Neutrophil (primary cell): ENCODE measurements around the gene WDR64.
"Not testable (repeated sequence)": the region's sequence is repeated elsewhere in the genome, so short reads cannot be mapped to it uniquely, and the experiment has no call there.

Experiments
- H3K27ac ChIP-seq: fragments of 200-600 bp; sonication (generic); 2 replicates; pipeline ENCODE4 v1.5.1; 2016; ENCODE audit warnings: mild to moderate bottlenecking, moderate library complexity
- H3K27me3 ChIP-seq: fragments of 200-600 bp; sonication (generic); 2 replicates; pipeline ENCODE4 v1.6.0; 2016; ENCODE audit warnings: mild to moderate bottlenecking
- H3K36me3 ChIP-seq: fragments of 200-600 bp; sonication (generic); 2 replicates; pipeline ENCODE4 v1.5.1; 2017
- H3K4me1 ChIP-seq, 2 experiments: fragments of 200-600 bp in 1 of 2; sonication (generic) in 1 of 2; 1 replicate in 1 of 2; 2 replicates in 1 of 2; pipeline versions ENCODE4 v1.5.1 to v1.6.1; 2013 to 2016; ENCODE audit warnings: low read depth in 1 of 2, low read length in 1 of 2, mild to moderate bottlenecking in 1 of 2, moderate library complexity in 1 of 2; ENCODE audit not compliant: control insufficient read depth in 1 of 2, insufficient read depth in 1 of 2
- H3K4me3 ChIP-seq, 2 experiments: fragments of 200-600 bp in 1 of 2; sonication (generic) in 1 of 2; 1 replicate in 1 of 2; 2 replicates in 1 of 2; pipeline ENCODE4 v1.5.1; 2013 to 2016; ENCODE audit warnings: low read depth in 1 of 2, low read length in 1 of 2, mild to moderate bottlenecking in 1 of 2, moderate library complexity in 1 of 2
- H3K9me3 ChIP-seq: fragments of 200-600 bp; sonication (generic); 2 replicates; pipeline ENCODE4 v1.5.1; 2016
- CTCF ChIP-seq: fragments of 200-600 bp; sonication (generic); IDR thresholded peaks from 2 replicates; pipeline ENCODE4 v1.5.1; 2016; ENCODE audit warnings: antibody characterized with exemption

Gene WDR64

GRCh38 chr1:241721011-241721410 is 68.9 kb downstream of the WDR64 start:
- Histone ChIP-seq H3K4me3 (no peak overlapping the region), H3K27ac (no peak overlapping the region), H3K27me3 (no peaks in the 10 kb centered on the region), H3K4me1 (no peaks in the 10 kb centered on the region), H3K9me3 (no peaks in the 10 kb centered on the region), H3K36me3 (no peaks in the 10 kb centered on the region)
- no peak for TF ChIP-seq CTCF

GRCh38 chr1:241722947-241723346 is 70.9 kb downstream of the WDR64 start:
- Histone ChIP-seq H3K9me3 (no peaks in the 10 kb centered on the region), H3K4me1 (no peaks in the 10 kb centered on the region), H3K27me3 (no peaks in the 10 kb centered on the region), H3K27ac (no peak overlapping the region), H3K4me3 (no peak overlapping the region), H3K36me3 (no peaks in the 10 kb centered on the region)
- TF ChIP-seq CTCF = no peak

DNA sequence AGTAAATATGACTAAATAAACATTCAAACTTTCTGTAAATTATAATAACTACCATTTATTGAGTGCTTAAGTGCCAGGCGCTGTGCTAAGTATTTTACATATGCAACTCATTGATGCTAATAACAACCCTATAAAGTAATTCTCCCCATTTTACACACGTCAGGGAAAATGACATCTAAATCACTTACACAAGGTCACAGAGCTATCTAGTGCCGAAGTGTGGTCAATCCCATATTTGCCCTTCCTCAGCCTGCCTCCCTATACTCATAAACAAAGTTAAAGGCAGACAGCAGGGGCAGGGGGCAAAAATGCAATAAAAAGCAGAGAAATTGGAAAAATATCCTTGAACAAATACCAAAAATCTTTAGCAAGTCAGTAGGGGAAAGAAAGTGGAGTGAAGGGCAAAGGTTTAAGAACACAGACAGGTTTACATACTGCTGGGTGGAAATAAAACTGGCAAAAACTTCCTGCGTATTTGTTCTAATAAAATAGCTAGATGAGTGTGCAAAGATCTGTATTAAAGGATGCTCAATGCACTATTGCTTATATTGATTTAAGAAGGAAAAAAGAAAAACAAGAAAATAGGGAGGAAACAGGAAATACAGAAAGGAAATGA is 72.8 kb downstream of the WDR64 start:
- no peaks in the 10 kb centered on the region for H3K4me1 ChIP-seq
- no peak overlapping the region for H3K27ac ChIP-seq
- H3K4me3 ChIP-seq = no peak overlapping the region
- H3K27me3 ChIP-seq = no peaks in the 10 kb centered on the region
- H3K9me3 ChIP-seq = no peaks in the 10 kb centered on the region
- TF ChIP-seq CTCF = no peak
- no peaks in the 10 kb centered on the region for H3K36me3 ChIP-seq

DNA sequence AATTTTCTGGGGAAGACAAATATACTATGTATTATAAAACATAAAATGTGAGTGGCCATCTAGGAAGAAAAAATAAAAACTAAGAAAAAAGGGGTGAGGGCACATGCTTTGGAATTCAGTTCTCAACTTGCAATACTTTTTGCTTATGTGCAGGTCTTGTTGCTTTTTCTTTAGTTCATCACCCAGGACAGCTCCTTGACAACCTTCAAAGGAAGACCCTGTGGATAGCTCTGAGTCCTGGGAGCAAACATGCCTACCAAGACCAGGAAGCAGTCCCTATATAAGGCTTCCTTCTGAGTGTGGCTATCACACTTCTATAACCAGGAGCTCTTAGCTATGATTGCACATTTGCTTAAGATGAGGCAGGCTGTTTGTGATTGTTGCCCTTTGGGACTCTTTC is 78.0 kb downstream of the WDR64 start:
- H3K27ac ChIP-seq = no peak overlapping the region
- no peak for TF ChIP-seq CTCF
- H3K27me3 ChIP-seq = no peaks in the 10 kb centered on the region
- no peaks in the 10 kb centered on the region for H3K36me3 ChIP-seq
- no peak overlapping the region for H3K4me3 ChIP-seq
- H3K4me1 ChIP-seq = no peaks in the 10 kb centered on the region
- H3K9me3 ChIP-seq = no peaks in the 10 kb centered on the region

DNA sequence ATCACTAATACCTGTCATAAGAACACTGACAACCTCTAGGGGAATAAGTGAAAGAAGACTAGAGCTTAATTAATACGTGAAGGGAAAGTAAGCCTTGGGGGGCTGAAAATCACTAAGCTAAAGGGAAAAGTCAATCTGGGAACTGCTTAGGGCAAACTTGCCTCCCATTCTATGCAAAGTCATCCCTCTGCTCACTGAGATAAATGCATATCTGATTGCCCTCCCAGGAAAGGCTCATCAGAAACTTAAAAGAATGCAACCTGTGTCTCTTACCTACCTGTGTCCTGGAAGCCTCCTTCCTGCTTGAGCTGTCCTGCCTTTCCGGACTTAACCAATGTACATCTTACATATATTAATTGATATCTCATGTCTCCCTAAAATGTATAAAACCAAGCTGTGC is 81.8 kb downstream of the WDR64 start:
- no peak overlapping the region for H3K4me3 ChIP-seq
- H3K4me1 ChIP-seq = no peaks in the 10 kb centered on the region
- H3K9me3 ChIP-seq = no peaks in the 10 kb centered on the region
- no peaks in the 10 kb centered on the region for H3K36me3 ChIP-seq
- H3K27me3 ChIP-seq = no peaks in the 10 kb centered on the region
- no peak overlapping the region for H3K27ac ChIP-seq
- TF ChIP-seq CTCF = no peak

DNA sequence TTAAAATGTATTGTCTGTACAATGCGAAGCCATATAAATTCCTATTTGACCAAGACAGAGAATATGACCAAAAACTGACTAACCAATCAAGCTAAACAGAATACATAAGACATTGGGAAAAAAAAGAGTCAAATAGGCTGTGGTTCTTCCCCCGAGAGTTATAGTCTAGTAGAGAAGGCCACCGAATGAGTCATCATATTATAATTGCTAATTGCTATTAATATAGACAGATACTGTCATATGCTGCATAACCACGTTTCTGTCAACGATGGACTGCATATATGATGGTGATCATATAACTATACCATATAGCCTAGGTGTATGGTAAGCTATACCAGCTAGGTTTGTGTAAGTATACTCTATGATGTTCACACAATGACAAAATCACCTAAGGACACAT is 82.5 kb downstream of the WDR64 start:
- Histone ChIP-seq H3K27ac (no peak overlapping the region), H3K4me3 (no peak overlapping the region), H3K4me1 (no peaks in the 10 kb centered on the region), H3K36me3 (no peaks in the 10 kb centered on the region), H3K27me3 (no peaks in the 10 kb centered on the region), H3K9me3 (no peaks in the 10 kb centered on the region)
- TF ChIP-seq CTCF = no peak

DNA sequence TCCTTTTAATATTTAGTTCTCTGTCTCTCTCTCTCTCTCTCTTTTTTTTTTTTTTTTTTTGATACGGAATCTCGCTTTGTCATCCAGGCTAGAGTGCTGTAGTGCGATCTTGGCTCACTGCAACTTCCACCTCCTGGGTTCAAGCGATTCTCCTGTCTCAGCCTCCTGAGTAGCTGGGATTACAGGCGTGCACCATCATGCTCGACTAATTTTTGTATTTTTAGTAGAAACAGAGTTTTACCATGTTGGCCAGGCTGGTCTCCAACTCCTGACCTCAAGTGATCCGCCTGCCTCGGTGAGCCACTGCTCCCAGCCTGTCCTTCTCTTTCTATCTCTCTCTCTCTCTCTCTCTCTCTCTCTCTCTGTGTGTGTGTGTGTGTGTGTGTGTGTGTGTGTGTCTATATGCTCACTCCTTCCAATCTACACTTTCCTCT is 83.4 kb downstream of the WDR64 start:
- not testable (repeated sequence) for H3K36me3 ChIP-seq, H3K9me3 ChIP-seq, H3K27ac ChIP-seq, H3K4me3 ChIP-seq, H3K27me3 ChIP-seq, H3K4me1 ChIP-seq
